GM12875 (cell line): ENCODE measurements around the gene GRIP1.

Experiments used
- H3K4me3 ChIP-seq: one replicate; pipeline ENCODE4 v1.5.1; 2011; ENCODE audit warnings: low read depth, low read length, control low read depth
- CTCF ChIP-seq: IDR thresholded peaks from 2 replicates; pipeline ENCODE4 v1.5.1; 2011; ENCODE audit warnings: low read depth, mild to moderate bottlenecking, control low read depth, inconsistent platforms, low read length, moderate library complexity, borderline replicate concordance; ENCODE audit not compliant: insufficient read depth

Gene GRIP1

GRCh38 chr12:66449531-66449930 is 229.3 kb downstream of the GRIP1 start:
- no peak for TF ChIP-seq CTCF
- no peak overlapping the region for H3K4me3 ChIP-seq

DNA sequence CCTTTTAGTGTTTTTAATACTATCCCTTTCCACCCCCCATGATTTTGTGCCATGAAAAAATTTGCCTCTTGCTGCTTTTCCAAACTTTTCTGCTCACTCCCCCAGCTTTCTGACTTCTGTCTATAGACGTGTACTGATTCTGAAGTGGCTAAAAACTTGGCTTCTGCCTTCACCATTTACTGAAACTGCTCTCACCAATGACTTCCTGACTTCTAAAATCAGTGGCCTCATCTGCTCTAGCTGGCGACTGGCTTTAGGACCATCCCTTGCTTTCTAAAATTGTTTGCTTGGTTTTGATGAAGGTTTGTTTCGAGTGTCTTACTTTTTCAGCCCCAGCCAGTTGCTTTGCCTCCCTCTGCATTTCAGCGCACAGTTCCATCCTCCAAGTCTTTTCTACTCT is 231.2 kb downstream of the GRIP1 start:
- H3K4me3 ChIP-seq, result no peak overlapping the region
- TF ChIP-seq CTCF, result no peak

- no peak for TF ChIP-seq CTCF
- no peak overlapping the region for H3K4me3 ChIP-seq
Observed at GRCh38 chr12:66446276-66446675, 232.6 kb downstream of the GRIP1 start.

GRCh38 chr12:66441905-66442559 is 236.8 kb downstream of the GRIP1 start:
- no peak for TF ChIP-seq CTCF
- no peak overlapping the region for H3K4me3 ChIP-seq

DNA sequence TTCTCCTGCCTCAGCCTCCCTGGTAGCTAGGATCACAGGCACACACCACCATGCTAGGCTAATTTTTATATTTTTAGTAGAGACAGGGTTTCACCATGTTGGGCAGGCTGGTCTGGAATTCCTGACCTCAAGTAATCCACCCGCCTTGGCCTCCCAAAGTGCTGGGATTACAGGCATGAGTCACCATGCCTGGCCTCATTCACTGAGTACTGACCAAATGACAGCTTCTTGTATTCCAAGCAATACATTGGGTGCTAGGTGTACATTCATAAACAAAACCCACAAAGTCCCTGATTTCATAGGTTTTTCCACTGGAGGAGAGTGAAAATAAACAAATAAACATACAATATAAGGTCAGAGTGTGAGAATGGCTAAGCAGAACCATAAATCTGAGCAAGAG is 240.3 kb downstream of the GRIP1 start:
- no peak overlapping the region for H3K4me3 ChIP-seq
- TF ChIP-seq CTCF, result no peak

DNA sequence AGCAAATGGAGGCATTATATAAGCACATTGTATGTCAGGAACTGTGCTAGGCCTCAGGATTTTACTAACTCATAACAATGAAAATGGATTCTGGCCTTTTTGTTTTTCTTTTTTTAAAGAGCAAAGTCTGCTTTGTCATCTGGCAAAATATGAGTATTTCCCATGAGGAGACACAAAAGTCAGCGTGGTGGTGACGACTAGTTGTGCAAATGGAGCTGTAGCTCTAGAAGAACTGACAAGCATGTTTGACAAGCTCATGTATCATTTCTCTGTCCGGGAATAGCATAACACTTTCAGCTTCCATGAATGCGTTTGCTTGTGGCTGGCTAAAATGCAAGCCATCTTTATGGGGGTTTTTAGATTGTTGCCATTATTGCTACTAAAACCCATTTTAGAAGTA is 248.8 kb downstream of the GRIP1 start:
- H3K4me3 ChIP-seq, result no peak overlapping the region
- no peak for TF ChIP-seq CTCF

DNA sequence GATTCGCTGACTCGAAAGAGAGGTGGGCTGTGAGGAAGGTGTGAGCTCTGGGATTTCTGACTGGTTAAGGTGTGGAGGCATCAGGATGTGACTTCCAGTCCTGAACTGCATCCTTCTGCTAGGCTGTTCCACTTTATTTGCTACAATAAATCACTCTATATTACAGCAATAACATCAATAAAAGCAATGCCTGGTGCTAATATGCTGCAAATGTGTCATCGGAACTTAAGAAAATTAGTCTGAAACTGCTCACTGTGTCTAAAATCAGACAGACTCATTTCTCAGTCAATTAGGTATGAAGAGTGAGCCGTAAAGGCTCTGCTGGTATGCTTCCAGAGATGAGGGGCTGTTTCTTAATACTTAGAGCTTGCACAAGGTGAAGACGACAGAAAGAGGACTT is 250.0 kb downstream of the GRIP1 start:
- no peak overlapping the region for H3K4me3 ChIP-seq
- no peak for TF ChIP-seq CTCF
